AG04449 (cell line): Measurements from ENCODE around the gene PDE9A.

Experiments
- CTCF ChIA-PET: fragments of 350-600 bp; formaldehyde crosslinking; extraction: SDS; loops from one replicate; lab custom pipeline; 2021; ENCODE audit warnings: antibody characterized with exemption; lab: Yijun Ruan, JAX
- POLR2A ChIA-PET: fragments of 400-600, 350-600 bp; formaldehyde crosslinking; extraction: SDS; loops from one replicate; lab custom pipeline; 2020; ENCODE audit warnings: antibody characterized with exemption, inconsistent platforms; lab: Yijun Ruan, JAX
- DNase-seq: peaks from one replicate; pipeline ENCODE4 v3.0.0-alpha.2; 2010; ENCODE audit warnings: low read depth, low spot score
- H3K4me3 ChIP-seq: 2 replicates; pipeline ENCODE4 v1.5.1; 2011; ENCODE audit warnings: low read depth, mild to moderate bottlenecking, control low read depth, low read length
- TF ChIP-seq, protein P1 (sequence below): IDR thresholded peaks from one replicate; pipeline ENCODE4 v1.5.1; 2011; ENCODE audit warnings: mild to moderate bottlenecking, moderate library complexity, low read length, control low read depth, inconsistent platforms; ENCODE audit not compliant: insufficient read depth; ENCODE audit errors: missing control alignments

The PDE9A gene

GRCh38 chr21:42677339-42678321, 24.2 kb downstream of the PDE9A start:
- POLR2A ChIA-PET: no interaction called here
- no peak for DNase-seq

DNA sequence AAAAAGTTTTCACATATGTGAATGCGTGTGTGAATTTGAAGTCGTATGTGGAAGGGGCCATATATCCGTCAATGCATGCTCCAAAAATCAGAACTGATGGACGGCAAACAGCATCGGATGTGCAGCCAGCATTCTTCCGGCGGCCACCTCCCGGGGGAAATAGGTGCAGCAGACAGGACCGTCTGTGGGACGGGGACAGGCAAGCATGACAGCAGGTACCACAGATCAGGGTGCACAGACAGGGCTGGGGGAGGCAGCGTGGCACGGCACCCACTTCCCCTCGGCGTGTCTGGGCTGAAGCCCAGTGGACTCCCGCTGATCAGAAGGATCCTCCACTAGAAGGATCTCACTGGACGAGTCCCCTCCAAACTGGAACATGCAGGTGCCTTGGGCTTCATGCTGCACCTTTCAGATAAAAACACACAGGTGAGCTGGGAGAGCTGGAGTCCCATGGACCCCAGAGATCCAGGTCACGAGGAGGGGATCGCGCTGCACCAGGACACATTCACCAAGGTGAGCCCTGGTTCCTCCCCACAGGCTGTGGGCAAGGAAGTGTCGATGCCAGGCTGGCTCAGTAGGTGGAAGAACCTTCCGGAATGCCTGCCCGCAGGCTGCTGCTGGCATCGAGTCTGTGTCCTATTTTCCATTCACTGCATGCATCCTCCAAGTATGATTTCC, 25.3 kb downstream of the PDE9A start:
- CTCF ChIA-PET: no interaction called here
- POLR2A ChIA-PET: no interaction called here
- no peak overlapping the region for H3K4me3 ChIP-seq
- DNase-seq: no peak
- TF ChIP-seq, protein P1, sequence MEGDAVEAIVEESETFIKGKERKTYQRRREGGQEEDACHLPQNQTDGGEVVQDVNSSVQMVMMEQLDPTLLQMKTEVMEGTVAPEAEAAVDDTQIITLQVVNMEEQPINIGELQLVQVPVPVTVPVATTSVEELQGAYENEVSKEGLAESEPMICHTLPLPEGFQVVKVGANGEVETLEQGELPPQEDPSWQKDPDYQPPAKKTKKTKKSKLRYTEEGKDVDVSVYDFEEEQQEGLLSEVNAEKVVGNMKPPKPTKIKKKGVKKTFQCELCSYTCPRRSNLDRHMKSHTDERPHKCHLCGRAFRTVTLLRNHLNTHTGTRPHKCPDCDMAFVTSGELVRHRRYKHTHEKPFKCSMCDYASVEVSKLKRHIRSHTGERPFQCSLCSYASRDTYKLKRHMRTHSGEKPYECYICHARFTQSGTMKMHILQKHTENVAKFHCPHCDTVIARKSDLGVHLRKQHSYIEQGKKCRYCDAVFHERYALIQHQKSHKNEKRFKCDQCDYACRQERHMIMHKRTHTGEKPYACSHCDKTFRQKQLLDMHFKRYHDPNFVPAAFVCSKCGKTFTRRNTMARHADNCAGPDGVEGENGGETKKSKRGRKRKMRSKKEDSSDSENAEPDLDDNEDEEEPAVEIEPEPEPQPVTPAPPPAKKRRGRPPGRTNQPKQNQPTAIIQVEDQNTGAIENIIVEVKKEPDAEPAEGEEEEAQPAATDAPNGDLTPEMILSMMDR: no peak

More at GRCh38 chr21:42677339-42678321, 24.2 kb downstream of the PDE9A start:
- TF ChIP-seq, protein P1: no peak
- CTCF ChIA-PET: no interaction called here
- no peak overlapping the region for H3K4me3 ChIP-seq

- CTCF ChIA-PET: no interaction called here
Measured at GRCh38 chr21:42679319-42680057, 26.1 kb downstream of the PDE9A start.

GRCh38 chr21:42680058-42680330, 26.6 kb downstream of the PDE9A start:
- ChIA-PET POLR2A (no interaction called here), CTCF (no interaction called here)
- TF ChIP-seq, protein P1: no peak
- no peak overlapping the region for H3K4me3 ChIP-seq
- no peak for DNase-seq

More at GRCh38 chr21:42679319-42680057, 26.1 kb downstream of the PDE9A start:
- no peak overlapping the region for H3K4me3 ChIP-seq
- no peak for DNase-seq
- TF ChIP-seq, protein P1: no peak
- POLR2A ChIA-PET: no interaction called here

GRCh38 chr21:42680429-42680828, 27.0 kb downstream of the PDE9A start:
- H3K4me3 ChIP-seq: no peak overlapping the region
- CTCF ChIA-PET: no interaction called here
- no peak for DNase-seq
- POLR2A ChIA-PET: no interaction called here
- TF ChIP-seq, protein P1: no peak
